Esophagus squamous epithelium (tissue), 5 donors: ENCODE data around the gene DCST2. TPM values are rescaled to one million over a fixed set of nuclear protein-coding genes. Genes with fewer than 3 reads are reported as not detected.
A peak's percentile ranks its signal among the peaks of the same experiment; 100 is the strongest.

ENCODE experiments used
- DNase-seq: peaks from one replicate; lab custom pipeline; 2025; lab: John Stamatoyannopoulos, UW
- H3K27ac ChIP-seq, 4 donors: fragments of 200-600 bp; sonication (generic); one replicate each; pipeline ENCODE4 v1.5.1; 2016 to 2019; ENCODE audit warnings: mild to moderate bottlenecking in 1 of 4
- H3K27me3 ChIP-seq, 4 donors: fragments of 200-600 bp; sonication (generic); 1 replicate in 3 of 4; 2 replicates in 1 of 4; pipeline versions ENCODE4 v1.5.1 to v1.6.0; 2017 to 2021; ENCODE audit warnings: antibody characterized with exemption in 1 of 4
- H3K36me3 ChIP-seq, 3 donors: fragments of 200-600 bp; sonication (generic); one replicate each; pipeline ENCODE4 v1.5.1; 2016 to 2019
- H3K4me1 ChIP-seq, 3 donors: fragments of 200-600 bp; sonication (generic); one replicate each; pipeline ENCODE4 v1.5.1; 2017 to 2019
- H3K4me3 ChIP-seq, 4 donors: fragments of 200-600 bp; sonication (generic); 1 replicate in 3 of 4; 2 replicates in 1 of 4; pipeline ENCODE4 v1.5.1; 2016 to 2019; ENCODE audit warnings: mild to moderate bottlenecking in 2 of 4, moderate library complexity in 1 of 4
- H3K9me3 ChIP-seq, 3 donors: fragments of 200-600 bp; sonication (generic); one replicate each; pipeline ENCODE4 v1.5.1; 2016 to 2019
- CTCF ChIP-seq, 6 experiments: fragments of 450-650 bp in 4 of 6; fragments of 200-600 bp in 2 of 6; sonication (generic) in 2 of 6; IDR thresholded peaks; one replicate each; pipeline ENCODE4 v1.5.1; 2016 to 2019; ENCODE audit warnings: antibody characterized with exemption in 6 of 6, mild to moderate bottlenecking in 4 of 6, moderate library complexity in 4 of 6
- POLR2A ChIP-seq, 4 donors: fragments of 450-650 bp; IDR thresholded peaks; one replicate each; pipeline ENCODE4 v1.6.1; 2017; ENCODE audit warnings: antibody characterized with exemption in 4 of 4, mild to moderate bottlenecking in 4 of 4, moderate library complexity in 3 of 4
- WGBS, 2 donors: methylation state at CpG; one replicate each; pipeline ENCODE4 v1.1.5; 2018; 5-methylcytosine and 5-hydroxymethylcytosine counted together
- intact Hi-C: fragments of 100-400 bp; cut with DNase I; formaldehyde crosslinking; loops from one replicate; pipeline ENCODE4 v1.15.0; 2022
- total RNA-seq, 4 donors: library from RNA; depleted of rRNA; stranded (reverse); fragments of >200 nt; gene quantifications; one replicate each; pipeline ENCODE4 v1.1.0, GENCODE V29; 2016
- donor health status: DM: yes; HTN: yes; CAD: no.

The DCST2 gene
- total RNA-seq, 4 donors from 2014 or later = 0.11 to 8.2 (median 0.18) TPM

GRCh38 chr1:155014709-155015508 is 18.7 kb downstream of the DCST2 start:
- peaks cover 16 to 65% (median 34%) of the 10 kb centered on the region in 3 donors for H3K36me3 ChIP-seq
- WGBS, 2 donors = 60 to 88% methylated on average over 1 to 3 of the region's 31 CpGs

GRCh38 chr1:155013632-155014031 is 19.9 kb downstream of the DCST2 start:
- peaks cover 16 to 61% (median 34%) of the 10 kb centered on the region in 3 donors for H3K36me3 ChIP-seq
- no peaks in the 10 kb centered on the region for H3K9me3 ChIP-seq
- no peak overlapping the region for H3K4me3 ChIP-seq
- no peaks in the 10 kb centered on the region for H3K27me3 ChIP-seq
- intact Hi-C loops = no loop called here
- peaks cover 77 to 100% (median 90%) of the 10 kb centered on the region in 3 donors for H3K4me1 ChIP-seq
- DNase-seq = no peak
- peak overlapping the region; percentile 97 to 99 (median 98) for H3K27ac ChIP-seq
- TF ChIP-seq CTCF (IDR thresholded peaks at IDR 0.05) (no peak), POLR2A (IDR thresholded peaks at IDR 0.05) (no peak)
- WGBS, 2 donors = 27 to 43% methylated on average over 6 of the region's 8 CpGs

More at GRCh38 chr1:155014709-155015508, 18.7 kb downstream of the DCST2 start:
- TF ChIP-seq CTCF (IDR thresholded peaks at IDR 0.05) (no peak), POLR2A (IDR thresholded peaks at IDR 0.05) (no peak)
- Histone ChIP-seq H3K27me3 (no peaks in the 10 kb centered on the region), H3K4me1 (peaks cover 86 to 100% (median 92%) of the 10 kb centered on the region in 3 donors), H3K27ac (peak overlapping the region; percentile 85 to 99 (median 96)), H3K9me3 (no peaks in the 10 kb centered on the region), H3K4me3 (no peak overlapping the region)
- intact Hi-C loops = no loop called here
- DNase-seq = no peak

- intact Hi-C loops = no loop called here
These were observed 20.6 kb downstream of the DCST2 start for GRCh38 chr1:155012776-155013602.

GRCh38 chr1:155012026-155012546 is 21.5 kb downstream of the DCST2 start:
- 0 to 17% methylated on average over 1 of the region's 9 CpGs for WGBS, 2 donors
- Histone ChIP-seq H3K36me3 (peaks cover 16 to 53% (median 34%) of the 10 kb centered on the region in 3 donors), H3K9me3 (no peaks in the 10 kb centered on the region), H3K27ac (peak overlapping the region; percentile 97 to 99 (median 98)), H3K4me3 (peak overlapping the region in 3 of 4 donors; percentile 61 to 96 (median 67)), H3K4me1 (peaks cover 74 to 100% (median 81%) of the 10 kb centered on the region in 3 donors), H3K27me3 (no peaks in the 10 kb centered on the region)
- TF ChIP-seq POLR2A (IDR thresholded peaks at IDR 0.05) (peak in 1 of 4 donors; percentile 69), CTCF (IDR thresholded peaks at IDR 0.05) (no peak)
- no peak for DNase-seq
- intact Hi-C loops = no loop called here

More at GRCh38 chr1:155012776-155013602, 20.6 kb downstream of the DCST2 start:
- H3K9me3 ChIP-seq = no peaks in the 10 kb centered on the region
- peak overlapping the region in 3 of 4 donors; percentile 28 to 96 (median 61) for H3K4me3 ChIP-seq
- no peak for DNase-seq
- peaks cover 71 to 100% (median 83%) of the 10 kb centered on the region in 3 donors for H3K4me1 ChIP-seq
- TF ChIP-seq POLR2A (IDR thresholded peaks at IDR 0.05) = no peak
- no peak for TF ChIP-seq CTCF (IDR thresholded peaks at IDR 0.05)
- H3K27me3 ChIP-seq = no peaks in the 10 kb centered on the region
- WGBS, 2 donors = 50 to 72% methylated on average over 2 to 3 of the region's 3 CpGs
- peaks cover 16 to 55% (median 34%) of the 10 kb centered on the region in 3 donors for H3K36me3 ChIP-seq
- H3K27ac ChIP-seq = peak overlapping the region; percentile 97 to 99 (median 98)
